Measurements from ENCODE around the gene PATZ1.

PATZ1 gene

GRCh38 chr22:31281733-31282132 lies 64.4 kb downstream of the PATZ1 start:
- no peak for DNase-seq

DNA sequence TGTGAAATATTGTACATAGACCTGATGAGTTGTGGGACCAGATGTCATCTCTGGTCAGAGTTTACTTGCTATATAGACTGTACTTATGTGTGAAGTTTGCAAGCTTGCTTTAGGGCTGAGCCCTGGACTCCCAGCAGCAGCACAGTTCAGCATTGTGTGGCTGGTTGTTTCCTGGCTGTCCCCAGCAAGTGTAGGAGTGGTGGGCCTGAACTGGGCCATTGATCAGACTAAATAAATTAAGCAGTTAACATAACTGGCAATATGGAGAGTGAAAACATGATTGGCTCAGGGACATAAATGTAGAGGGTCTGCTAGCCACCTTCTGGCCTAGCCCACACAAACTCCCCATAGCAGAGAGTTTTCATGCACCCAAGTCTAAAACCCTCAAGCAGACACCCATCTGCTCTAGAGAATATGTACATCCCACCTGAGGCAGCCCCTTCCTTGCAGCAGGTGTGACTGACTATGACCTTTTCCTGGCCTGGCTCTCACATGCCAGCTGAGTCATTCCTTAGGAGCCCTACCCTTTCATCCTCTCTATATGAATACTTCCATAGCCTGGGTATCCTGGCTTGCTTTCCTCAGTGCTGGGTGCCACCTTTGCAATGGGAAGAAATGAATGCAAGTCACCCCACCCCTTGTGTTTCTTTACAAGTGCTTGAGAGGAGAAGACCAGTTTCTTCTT lies 66.2 kb downstream of the PATZ1 start:
- DNase-seq, result no peak

DNA sequence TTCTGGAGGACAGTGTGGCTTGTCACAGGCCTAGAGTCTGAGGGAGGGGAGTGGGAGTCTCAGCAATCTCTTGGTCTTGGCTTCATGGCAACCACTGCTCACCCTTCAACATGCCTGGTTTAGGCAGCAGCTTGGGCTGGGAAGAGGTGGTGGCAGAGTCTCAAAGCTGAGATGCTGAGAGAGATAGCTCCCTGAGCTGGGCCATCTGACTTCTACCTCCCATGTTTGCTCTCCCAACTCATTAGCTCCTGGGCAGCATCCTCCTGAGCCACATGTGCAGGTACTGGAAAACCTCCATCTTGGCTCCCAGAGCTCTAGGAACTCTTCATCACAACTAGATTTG lies 66.8 kb downstream of the PATZ1 start:
- no peak for DNase-seq

- DNase-seq, result no peak
Observed at GRCh38 chr22:31278626-31279326, 67.4 kb downstream of the PATZ1 start.

DNA sequence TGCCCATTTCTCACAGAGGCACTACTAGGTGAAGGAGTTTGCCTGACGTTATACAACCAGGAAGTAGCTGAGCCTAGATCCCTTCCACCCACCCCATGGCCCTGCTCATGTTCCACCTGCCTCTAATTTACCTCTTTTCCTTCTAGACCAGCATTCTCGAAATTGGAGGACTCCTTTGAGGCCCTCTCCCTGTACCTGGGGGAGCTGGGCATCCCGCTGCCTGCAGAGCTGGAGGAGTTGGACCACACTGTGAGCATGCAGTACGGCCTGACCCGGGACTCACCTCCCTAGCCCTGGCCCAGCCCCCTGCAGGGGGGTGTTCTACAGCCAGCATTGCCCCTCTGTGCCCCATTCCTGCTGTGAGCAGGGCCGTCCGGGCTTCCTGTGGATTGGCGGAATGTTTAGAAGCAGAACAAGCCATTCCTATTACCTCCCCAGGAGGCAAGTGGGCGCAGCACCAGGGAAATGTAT lies 68.0 kb downstream of the PATZ1 start:
- DNase-seq, result no peak

DNA sequence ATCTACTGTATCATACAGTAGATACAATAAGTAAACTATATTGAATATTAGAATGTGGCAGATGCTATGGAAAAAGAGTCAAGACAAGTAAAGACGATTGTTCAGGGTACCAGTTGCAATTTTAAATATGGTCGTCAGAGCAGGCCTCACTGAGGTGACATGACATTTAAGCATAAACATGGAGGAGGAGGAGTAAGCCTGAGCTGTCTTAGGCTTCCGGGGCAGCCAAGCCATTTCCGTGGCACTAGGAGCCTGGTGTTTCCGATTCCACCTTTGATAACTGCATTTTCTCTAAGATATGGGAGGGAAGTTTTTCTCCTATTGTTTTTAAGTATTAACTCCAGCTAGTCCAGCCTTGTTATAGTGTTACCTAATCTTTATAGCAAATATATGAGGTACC lies 68.4 kb downstream of the PATZ1 start:
- DNase-seq, result no peak

DNA sequence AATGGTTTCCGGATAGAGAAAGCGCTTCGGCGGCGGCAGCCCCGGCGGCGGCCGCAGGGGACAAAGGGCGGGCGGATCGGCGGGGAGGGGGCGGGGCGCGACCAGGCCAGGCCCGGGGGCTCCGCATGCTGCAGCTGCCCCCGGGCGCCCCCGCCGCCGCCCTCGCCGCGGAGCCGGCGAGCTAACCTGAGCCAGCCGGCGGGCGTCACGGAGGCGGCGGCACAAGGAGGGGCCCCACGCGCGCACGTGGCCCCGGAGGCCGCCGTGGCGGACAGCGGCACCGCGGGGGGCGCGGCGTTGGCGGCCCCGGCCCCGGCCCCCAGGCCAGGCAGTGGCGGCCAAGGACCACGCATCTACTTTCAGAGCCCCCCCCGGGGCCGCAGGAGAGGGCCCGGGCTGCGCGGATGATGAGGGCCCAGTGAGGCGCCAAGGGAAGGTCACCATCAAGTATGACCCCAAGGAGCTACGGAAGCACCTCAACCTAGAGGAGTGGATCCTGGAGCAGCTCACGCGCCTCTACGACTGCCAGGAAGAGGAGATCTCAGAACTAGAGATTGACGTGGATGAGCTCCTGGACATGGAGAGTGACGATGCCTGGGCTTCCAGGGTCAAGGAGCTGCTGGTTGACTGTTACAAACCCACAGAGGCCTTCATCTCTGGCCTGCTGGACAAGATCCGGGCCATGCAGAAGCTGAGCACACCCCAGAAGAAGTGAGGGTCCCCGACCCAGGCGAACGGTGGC lies 69.5 kb downstream of the PATZ1 start:
- DNase-seq, result no peak

Data from NCI-H345 (cell line).